ENCODE measurements around the gene OR2A2. TPM values are rescaled to one million over a fixed set of nuclear protein-coding genes. Genes with fewer than 3 reads are reported as not detected.

The OR2A2 gene
- polyA plus RNA-seq, 2 of the 4 experiments (the other 2 are of a cell fraction), result not detected

GRCh38 chr7:144074374-144074773 lies 35.0 kb upstream of the OR2A2 start:
- Histone ChIP-seq H3K4me1 (no peaks in the 10 kb centered on the region), H3K9me3 (no peaks in the 10 kb centered on the region), H3K4me2 (no peak overlapping the region), H3K27ac (no peak overlapping the region), H3K4me3 (no peak overlapping the region)
- peak in 1 of 2 experiments; percentile 53; a peak in 1 of 6 replicates for ATAC-seq
- 52% methylated on average over 8 of the region's 8 CpGs for WGBS (ENCODE audit: missing lambda C conversion rate)
- FAIRE-seq, result no peak
- no peak for DNase-seq (ENCODE audit: low read depth in 1 of 2, low spot score in 1 of 2)
- POLR2A ChIA-PET, result no interaction called here
- TF ChIP-seq HDAC2 (IDR thresholded peaks at IDR 0.05) (no peak), EHF (CRISPR knock-in tag; IDR thresholded peaks at IDR 0.05) (no peak), REST (IDR thresholded peaks at IDR 0.05) (no peak), BHLHE40 (IDR thresholded peaks at IDR 0.05; ENCODE audit: low read depth, low read length) (no peak), NFE2L2 (conservative IDR thresholded peaks at IDR 0.05; ENCODE audit: low read length) (no peak), MAZ (IDR thresholded peaks at IDR 0.05; ENCODE audit: borderline replicate concordance, low read depth, low read length) (no peak), HOXB13 (CRISPR knock-in tag; IDR thresholded peaks at IDR 0.05; ENCODE audit: low read depth) (no peak), JUN (IDR thresholded peaks at IDR 0.05) (no peak)
- TF ChIP-seq, protein P1, sequence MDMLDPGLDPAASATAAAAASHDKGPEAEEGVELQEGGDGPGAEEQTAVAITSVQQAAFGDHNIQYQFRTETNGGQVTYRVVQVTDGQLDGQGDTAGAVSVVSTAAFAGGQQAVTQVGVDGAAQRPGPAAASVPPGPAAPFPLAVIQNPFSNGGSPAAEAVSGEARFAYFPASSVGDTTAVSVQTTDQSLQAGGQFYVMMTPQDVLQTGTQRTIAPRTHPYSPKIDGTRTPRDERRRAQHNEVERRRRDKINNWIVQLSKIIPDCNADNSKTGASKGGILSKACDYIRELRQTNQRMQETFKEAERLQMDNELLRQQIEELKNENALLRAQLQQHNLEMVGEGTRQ (IDR thresholded peaks at IDR 0.05), result no peak
- CTCF ChIA-PET, result no interaction called here

DNA sequence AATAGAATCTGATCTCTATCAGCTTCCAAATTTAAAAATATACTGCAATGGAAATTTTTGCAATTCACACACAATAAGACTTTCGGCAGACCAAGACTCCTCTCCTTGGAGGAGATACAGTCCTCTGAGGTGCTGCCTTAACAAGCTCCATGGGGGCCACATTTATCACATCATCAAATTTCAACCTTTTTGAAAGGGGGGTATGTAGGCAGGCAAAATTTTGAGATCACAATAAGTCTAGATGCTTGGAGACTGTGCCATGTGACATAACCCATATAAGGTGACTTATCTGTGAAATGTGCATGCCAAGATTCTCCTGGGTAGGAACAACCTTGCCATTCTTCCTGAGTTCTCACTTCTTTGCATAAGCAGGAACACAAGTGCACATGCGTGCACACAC lies 23.4 kb upstream of the OR2A2 start, which contains the start of gene OR2A12:
OR2A12 (plus strand) TSS at position 301 of the 400 bp plus-strand sequence. CDS start 8,830 bp downstream, outside the sequence.
- ATAC-seq, result no peak
- Histone ChIP-seq H3K27ac (no peak within 1 kb of the TSS), H3K9me3 (no peaks in the 10 kb centered on the region), H3K4me3 (no peak within 1 kb of the TSS), H3K4me1 (no peaks in the 10 kb centered on the region), H3K4me2 (no peak within 1 kb of the TSS)
- 46% methylated on average over 2 of the region's 2 CpGs for WGBS (ENCODE audit: missing lambda C conversion rate)
- TF ChIP-seq HOXA7 (CRISPR knock-in tag; IDR thresholded peaks at IDR 0.05) (no peak), HOXB13 (CRISPR knock-in tag; IDR thresholded peaks at IDR 0.05; ENCODE audit: low read depth) (no peak), CBX2 (IDR thresholded peaks at IDR 0.05; ENCODE audit: borderline replicate concordance, low read depth) (no peak), POLR2A (IDR thresholded peaks at IDR 0.05; ENCODE audit: low read length) (no peak), PHF8 (IDR thresholded peaks at IDR 0.05; ENCODE audit: borderline replicate concordance, low read depth) (no peak), SMC3 (IDR thresholded peaks at IDR 0.05) (no peak), KDM5A (IDR thresholded peaks at IDR 0.05) (no peak), HDAC2 (IDR thresholded peaks at IDR 0.05) (no peak)
- ChIA-PET POLR2A (no interaction called here), CTCF (no interaction called here)
- no peak for DNase-seq (ENCODE audit: low read depth in 1 of 2, low spot score in 1 of 2)
- no peak for FAIRE-seq

DNA sequence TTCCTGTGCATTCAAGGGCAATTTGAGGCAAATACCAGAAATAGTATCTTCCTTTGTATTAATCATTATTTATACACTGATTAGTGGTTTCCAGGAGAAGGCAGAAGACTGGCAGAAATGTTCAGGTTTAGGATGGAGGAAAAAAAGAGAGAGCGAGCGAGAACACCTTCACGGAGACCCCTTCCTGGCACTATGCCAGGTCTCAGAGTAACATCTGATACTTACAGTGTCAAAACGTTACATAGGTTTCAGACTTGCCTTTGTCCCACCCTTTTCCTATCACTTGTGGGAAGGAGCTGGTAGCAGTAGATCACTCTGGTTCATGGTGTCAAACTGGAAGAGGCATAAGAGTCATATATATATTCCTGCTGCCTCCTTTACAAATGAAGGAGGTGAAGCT lies 22.7 kb upstream of the OR2A2 start:
- TF ChIP-seq NFE2L2 (conservative IDR thresholded peaks at IDR 0.05; ENCODE audit: low read length) (no peak), ZFP36 (IDR thresholded peaks at IDR 0.05; ENCODE audit: borderline replicate concordance, partially characterized antibody) (no peak), MAZ (IDR thresholded peaks at IDR 0.05; ENCODE audit: borderline replicate concordance, low read depth, low read length) (no peak)
- POLR2A ChIA-PET, result no interaction called here
- Histone ChIP-seq H3K4me1 (no peaks in the 10 kb centered on the region), H3K4me3 (no peak overlapping the region), H3K9me3 (no peaks in the 10 kb centered on the region), H3K27ac (no peak overlapping the region), H3K4me2 (no peak overlapping the region)
- FAIRE-seq, result no peak
- CTCF ChIA-PET, result no interaction called here
- WGBS (ENCODE audit: missing lambda C conversion rate), result 43% methylated on average over 4 of the region's 4 CpGs
- no peak for DNase-seq (ENCODE audit: low read depth in 1 of 2, low spot score in 1 of 2)
- no peak for ATAC-seq

GRCh38 chr7:144087230-144087629 lies 22.2 kb upstream of the OR2A2 start:
- CTCF ChIA-PET, result no interaction called here
- no peak for ATAC-seq
- Histone ChIP-seq H3K4me2 (no peak overlapping the region), H3K4me3 (no peak overlapping the region), H3K27ac (no peak overlapping the region), H3K9me3 (no peaks in the 10 kb centered on the region), H3K4me1 (no peaks in the 10 kb centered on the region)
- DNase-seq (ENCODE audit: low read depth in 1 of 2, low spot score in 1 of 2), result no peak
- POLR2A ChIA-PET, result no interaction called here
- TF ChIP-seq BCL3 (IDR thresholded peaks at IDR 0.05) (no peak), MAX (IDR thresholded peaks at IDR 0.05) (no peak), CHD2 (IDR thresholded peaks at IDR 0.05; ENCODE audit: low read length, partially characterized antibody) (no peak), NPAS2 (CRISPR knock-in tag; IDR thresholded peaks at IDR 0.05; ENCODE audit: borderline replicate concordance) (no peak), SREBF2 (IDR thresholded peaks at IDR 0.05) (no peak), MAFK (IDR thresholded peaks at IDR 0.05; ENCODE audit: partially characterized antibody) (no peak), REST (IDR thresholded peaks at IDR 0.05) (no peak)
- WGBS (ENCODE audit: missing lambda C conversion rate), result 5% methylated on average over 1 of the region's 1 CpG
- FAIRE-seq, result no peak

Data from A549 (cell line).